ENCODE results near the gene EPS15.

DNA sequence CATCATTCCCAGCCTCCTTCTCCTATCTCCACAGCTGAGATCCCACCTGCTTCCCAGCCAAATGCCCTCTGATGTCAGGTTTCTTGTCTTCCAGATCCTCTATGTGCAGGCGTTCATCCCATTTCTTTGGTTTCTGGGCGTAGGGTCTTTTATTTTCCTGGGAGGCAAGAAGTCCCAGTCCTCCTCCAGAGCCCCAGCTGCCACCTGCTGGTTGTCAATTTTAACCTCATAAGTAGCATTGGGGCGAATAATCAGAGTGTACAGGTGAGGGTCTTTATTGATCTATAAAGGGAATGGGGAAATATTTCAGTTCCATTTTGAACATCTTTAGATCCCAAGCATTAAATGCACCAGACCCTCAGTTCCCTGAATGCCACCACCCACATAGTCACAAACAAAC, 47.2 kb upstream of the EPS15 start:
- no peak for TF ChIP-seq POLR2A (IDR thresholded peaks at IDR 0.05)
- TF ChIP-seq, protein P1, sequence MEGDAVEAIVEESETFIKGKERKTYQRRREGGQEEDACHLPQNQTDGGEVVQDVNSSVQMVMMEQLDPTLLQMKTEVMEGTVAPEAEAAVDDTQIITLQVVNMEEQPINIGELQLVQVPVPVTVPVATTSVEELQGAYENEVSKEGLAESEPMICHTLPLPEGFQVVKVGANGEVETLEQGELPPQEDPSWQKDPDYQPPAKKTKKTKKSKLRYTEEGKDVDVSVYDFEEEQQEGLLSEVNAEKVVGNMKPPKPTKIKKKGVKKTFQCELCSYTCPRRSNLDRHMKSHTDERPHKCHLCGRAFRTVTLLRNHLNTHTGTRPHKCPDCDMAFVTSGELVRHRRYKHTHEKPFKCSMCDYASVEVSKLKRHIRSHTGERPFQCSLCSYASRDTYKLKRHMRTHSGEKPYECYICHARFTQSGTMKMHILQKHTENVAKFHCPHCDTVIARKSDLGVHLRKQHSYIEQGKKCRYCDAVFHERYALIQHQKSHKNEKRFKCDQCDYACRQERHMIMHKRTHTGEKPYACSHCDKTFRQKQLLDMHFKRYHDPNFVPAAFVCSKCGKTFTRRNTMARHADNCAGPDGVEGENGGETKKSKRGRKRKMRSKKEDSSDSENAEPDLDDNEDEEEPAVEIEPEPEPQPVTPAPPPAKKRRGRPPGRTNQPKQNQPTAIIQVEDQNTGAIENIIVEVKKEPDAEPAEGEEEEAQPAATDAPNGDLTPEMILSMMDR (IDR thresholded peaks at IDR 0.05), result no peak

Data from adrenal gland (tissue), 5 donors.